Measurements from ENCODE around the gene TMBIM1. TPM values are rescaled to one million over a fixed set of nuclear protein-coding genes. Genes with fewer than 3 reads are reported as not detected.

Gene TMBIM1
- total and polyA plus RNA-seq, 2 donors (not counting 3 experiments of a cell fraction or from before 2014, with no cell fraction given), result 141 to 229 TPM

DNA sequence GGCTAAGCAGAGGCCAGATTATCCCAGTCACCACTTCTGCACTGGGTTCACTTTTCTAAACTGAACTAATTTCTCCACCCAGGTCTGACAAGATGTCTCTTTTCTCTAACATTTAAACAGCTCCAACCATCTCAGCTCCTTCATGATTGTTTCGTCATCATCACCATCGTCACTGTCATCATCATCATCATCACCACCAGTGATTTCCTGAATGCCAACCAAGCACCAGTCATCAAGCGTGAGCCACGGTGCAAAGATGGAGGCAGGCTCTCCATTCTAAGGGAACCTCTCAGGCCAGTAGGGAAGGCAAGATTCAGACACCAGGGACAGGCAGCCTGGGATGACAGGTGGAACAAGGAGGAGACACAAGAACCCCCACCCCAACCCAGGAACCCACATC lies 25.5 kb upstream of the TMBIM1 start:
- TF ChIP-seq GATA2 (IDR thresholded peaks at IDR 0.05; ENCODE audit: insufficient read depth, insufficient read length, low read depth, low read length) (no peak), POLR2AphosphoS5 (IDR thresholded peaks at IDR 0.05; ENCODE audit: insufficient read depth, low read depth, low read length) (no peak), FOS (IDR thresholded peaks at IDR 0.05; ENCODE audit: borderline replicate concordance, insufficient read depth, low read length) (no peak), POLR2A (IDR thresholded peaks at IDR 0.05; ENCODE audit: low read depth, low read length) (no peak), MYC (IDR thresholded peaks at IDR 0.05; ENCODE audit: low read depth, low read length) (no peak), JUN (IDR thresholded peaks at IDR 0.05; ENCODE audit: borderline replicate concordance, insufficient read depth, insufficient read length, low read depth) (no peak), EZH2 (IDR thresholded peaks at IDR 0.05; ENCODE audit: borderline replicate concordance, low read depth, low read length, severe bottlenecking) (no peak)
- TF ChIP-seq, protein P1, sequence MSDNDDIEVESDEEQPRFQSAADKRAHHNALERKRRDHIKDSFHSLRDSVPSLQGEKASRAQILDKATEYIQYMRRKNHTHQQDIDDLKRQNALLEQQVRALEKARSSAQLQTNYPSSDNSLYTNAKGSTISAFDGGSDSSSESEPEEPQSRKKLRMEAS (IDR thresholded peaks at IDR 0.05; ENCODE audit: insufficient read depth, insufficient read length), result no peak
- TF ChIP-seq, protein P2, sequence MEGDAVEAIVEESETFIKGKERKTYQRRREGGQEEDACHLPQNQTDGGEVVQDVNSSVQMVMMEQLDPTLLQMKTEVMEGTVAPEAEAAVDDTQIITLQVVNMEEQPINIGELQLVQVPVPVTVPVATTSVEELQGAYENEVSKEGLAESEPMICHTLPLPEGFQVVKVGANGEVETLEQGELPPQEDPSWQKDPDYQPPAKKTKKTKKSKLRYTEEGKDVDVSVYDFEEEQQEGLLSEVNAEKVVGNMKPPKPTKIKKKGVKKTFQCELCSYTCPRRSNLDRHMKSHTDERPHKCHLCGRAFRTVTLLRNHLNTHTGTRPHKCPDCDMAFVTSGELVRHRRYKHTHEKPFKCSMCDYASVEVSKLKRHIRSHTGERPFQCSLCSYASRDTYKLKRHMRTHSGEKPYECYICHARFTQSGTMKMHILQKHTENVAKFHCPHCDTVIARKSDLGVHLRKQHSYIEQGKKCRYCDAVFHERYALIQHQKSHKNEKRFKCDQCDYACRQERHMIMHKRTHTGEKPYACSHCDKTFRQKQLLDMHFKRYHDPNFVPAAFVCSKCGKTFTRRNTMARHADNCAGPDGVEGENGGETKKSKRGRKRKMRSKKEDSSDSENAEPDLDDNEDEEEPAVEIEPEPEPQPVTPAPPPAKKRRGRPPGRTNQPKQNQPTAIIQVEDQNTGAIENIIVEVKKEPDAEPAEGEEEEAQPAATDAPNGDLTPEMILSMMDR (IDR thresholded peaks at IDR 0.05; ENCODE audit: extremely low read depth in 1 of 2, insufficient read depth in 1 of 2, low read depth in 1 of 2, low read length in 2 of 2), result no peak
- no peaks in the 10 kb centered on the region for H3K79me2 ChIP-seq (ENCODE audit: control insufficient read depth, insufficient read depth, low read length)
- no TSS peak for BruUV-seq (replicated peaks)
- intact Hi-C loops (cut with micrococcal nuclease), result no loop called here
- no peaks in the 10 kb centered on the region for H4K20me1 ChIP-seq (replicated peaks; ENCODE audit: control insufficient read depth, extremely low read depth, insufficient read depth, low read length)
- peaks cover 25% of the 10 kb centered on the region for H3K4me1 ChIP-seq (ENCODE audit: control insufficient read depth, extremely low read depth, insufficient read depth, low read length)
- H2AFZ ChIP-seq (ENCODE audit: low read depth, low read length), result no peak overlapping the region
- DNase-seq (ENCODE audit: low read depth, low spot score), result no peak
- CTCF ChIA-PET, result no interaction called here
- H3K9me3 ChIP-seq (replicated peaks; ENCODE audit: control insufficient read depth, insufficient read depth, low read length), result no peaks in the 10 kb centered on the region
- dilution Hi-C loops (cut with MboI; ENCODE audit: extremely low pct_ligation_motif_present, low sequenced_read_pairs), result no loop called here
- no peak overlapping the region for H3K27ac ChIP-seq (ENCODE audit: insufficient read depth, low read depth, low read length)
- H3K4me3 ChIP-seq (replicated peaks in 1 of 3; ENCODE audit: insufficient read depth in 1 of 3, low read depth in 1 of 3, low read length in 3 of 3), result no peak overlapping the region
- no peak for FAIRE-seq
- no peaks in the 10 kb centered on the region for H3K9me1 ChIP-seq (replicated peaks; ENCODE audit: control insufficient read depth, extremely low read depth, insufficient read depth, low read length)
- no peak overlapping the region for H3K4me2 ChIP-seq (ENCODE audit: insufficient read depth, low read length)
- H3K27me3 ChIP-seq (ENCODE audit: control insufficient read depth in 2 of 2, insufficient read depth in 2 of 2, low read length in 2 of 2), result no peaks in the 10 kb centered on the region
- no peak overlapping the region for H3K9ac ChIP-seq (replicated peaks; ENCODE audit: extremely low read depth, insufficient read depth, low read length)
- no peaks in the 10 kb centered on the region for H3K36me3 ChIP-seq (ENCODE audit: control insufficient read depth in 2 of 2, extremely low read depth in 1 of 2, insufficient read depth in 2 of 2, low read length in 2 of 2)
- POLR2A ChIA-PET, result no interaction called here
